BJ (cell line): ENCODE measurements around the gene FAAP24. TPM values are rescaled to one million over a fixed set of nuclear protein-coding genes. Genes with fewer than 3 reads are reported as not detected.

Experiments used
- CTCF ChIA-PET: fragments of 350-600 bp; formaldehyde crosslinking; extraction: SDS; loops from one replicate; lab custom pipeline; 2021; ENCODE audit warnings: antibody characterized with exemption, inconsistent platforms; lab: Yijun Ruan, JAX
- POLR2A ChIA-PET: fragments of 300-600 bp; sonication (Branson Sonifier 250); formaldehyde crosslinking; extraction: SDS; loops from one replicate; lab custom pipeline; 2021; ENCODE audit warnings: antibody characterized with exemption; lab: Charles Lee
- DNase-seq: peaks from one replicate; pipeline ENCODE4 v3.0.0-alpha.2; 2011; ENCODE audit warnings: low read depth
- H3K27me3 ChIP-seq: 2 replicates; pipeline ENCODE4 v1.6.0; 2011; ENCODE audit warnings: low read length; ENCODE audit not compliant: control insufficient read depth, insufficient read depth
- H3K36me3 ChIP-seq: 2 replicates; pipeline ENCODE4 v1.5.1; 2011; ENCODE audit warnings: low read length; ENCODE audit not compliant: control insufficient read depth, insufficient read depth
- H3K4me3 ChIP-seq: 2 replicates; pipeline ENCODE4 v1.5.1; 2011; ENCODE audit warnings: low read depth, mild to moderate bottlenecking, control low read depth, low read length
- polyA minus RNA-seq: library from RNA; depleted of rRNA, polyadenylated mRNA; stranded (reverse); fragments of >200 nt; gene quantifications from 2 replicates; pipeline ENCODE4 v1.2.3, GENCODE V29; 2011; rRNA and poly(A)+ RNA removed
- polyA plus RNA-seq: library from polyadenylated mRNA; depleted of rRNA; stranded (reverse); fragments of >200 nt; gene quantifications from 2 replicates; pipeline ENCODE4 v1.2.3, GENCODE V29; 2011; rRNA removed
- TF ChIP-seq, protein P1 (sequence below): IDR thresholded peaks from 2 replicates; pipeline ENCODE4 v1.5.1; 2011; ENCODE audit warnings: low read depth, mild to moderate bottlenecking, control low read depth, inconsistent platforms, low read length, moderate library complexity; ENCODE audit not compliant: insufficient read depth

The FAAP24 gene, protein sequence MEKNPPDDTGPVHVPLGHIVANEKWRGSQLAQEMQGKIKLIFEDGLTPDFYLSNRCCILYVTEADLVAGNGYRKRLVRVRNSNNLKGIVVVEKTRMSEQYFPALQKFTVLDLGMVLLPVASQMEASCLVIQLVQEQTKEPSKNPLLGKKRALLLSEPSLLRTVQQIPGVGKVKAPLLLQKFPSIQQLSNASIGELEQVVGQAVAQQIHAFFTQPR
- polyA plus RNA-seq (4.4 and 5.5 TPM in 2 replicates), polyA minus RNA-seq (2.1 and 3.6 TPM in 2 replicates)

- peaks cover 3% of the 10 kb centered on the region for H3K36me3 ChIP-seq
- TF ChIP-seq, protein P1, sequence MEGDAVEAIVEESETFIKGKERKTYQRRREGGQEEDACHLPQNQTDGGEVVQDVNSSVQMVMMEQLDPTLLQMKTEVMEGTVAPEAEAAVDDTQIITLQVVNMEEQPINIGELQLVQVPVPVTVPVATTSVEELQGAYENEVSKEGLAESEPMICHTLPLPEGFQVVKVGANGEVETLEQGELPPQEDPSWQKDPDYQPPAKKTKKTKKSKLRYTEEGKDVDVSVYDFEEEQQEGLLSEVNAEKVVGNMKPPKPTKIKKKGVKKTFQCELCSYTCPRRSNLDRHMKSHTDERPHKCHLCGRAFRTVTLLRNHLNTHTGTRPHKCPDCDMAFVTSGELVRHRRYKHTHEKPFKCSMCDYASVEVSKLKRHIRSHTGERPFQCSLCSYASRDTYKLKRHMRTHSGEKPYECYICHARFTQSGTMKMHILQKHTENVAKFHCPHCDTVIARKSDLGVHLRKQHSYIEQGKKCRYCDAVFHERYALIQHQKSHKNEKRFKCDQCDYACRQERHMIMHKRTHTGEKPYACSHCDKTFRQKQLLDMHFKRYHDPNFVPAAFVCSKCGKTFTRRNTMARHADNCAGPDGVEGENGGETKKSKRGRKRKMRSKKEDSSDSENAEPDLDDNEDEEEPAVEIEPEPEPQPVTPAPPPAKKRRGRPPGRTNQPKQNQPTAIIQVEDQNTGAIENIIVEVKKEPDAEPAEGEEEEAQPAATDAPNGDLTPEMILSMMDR: no peak
- DNase-seq: peak; percentile 95
- CTCF ChIA-PET: interaction anchor here (0.5 to 2.8 kb wide), 3 partner anchors 153 to 1756 kb away, joined by 4 to 8 read pairs (median 4); no protein-coding TSS in a partner anchor
- POLR2A ChIA-PET: no interaction called here
- H3K4me3 ChIP-seq: peak within 1 kb of the TSS; percentile 87
- no peaks in the 10 kb centered on the region for H3K27me3 ChIP-seq
These were observed at the start of gene FAAP24, which contains the start of gene CEP89 for GRCh38 chr19:32971715-32972540. Gene FAAP24, plus strand, starts transcription at chr19:32972242. Its CDS starts 955 bp downstream, at chr19:32973197. Gene CEP89, minus strand, starts transcription at chr19:32971958. Its CDS starts 84 bp downstream, at chr19:32971874.

- no peaks in the 10 kb centered on the region for H3K27me3 ChIP-seq
- ChIA-PET CTCF (interaction anchor here (0.8 to 0.9 kb wide), 2 partner anchors 17 to 22 kb away, joined by 3 read pairs; no protein-coding TSS in a partner anchor), POLR2A (no interaction called here)
These were observed 47.8 kb upstream of the FAAP24 start for GRCh38 chr19:32924200-32924599.

GRCh38 chr19:32928806-32929205, 43.2 kb upstream of the FAAP24 start:
- ChIA-PET POLR2A (no interaction called here), CTCF (no interaction called here)
- Histone ChIP-seq H3K27me3 (no peaks in the 10 kb centered on the region), H3K36me3 (peaks cover 14% of the 10 kb centered on the region), H3K4me3 (no peak overlapping the region)
- TF ChIP-seq, protein P1: no peak
- DNase-seq: no peak

More at GRCh38 chr19:32924200-32924599, 47.8 kb upstream of the FAAP24 start:
- H3K4me3 ChIP-seq: no peak overlapping the region
- no peak for DNase-seq
- TF ChIP-seq, protein P1: no peak
- peaks cover 22% of the 10 kb centered on the region for H3K36me3 ChIP-seq

- CTCF ChIA-PET: no interaction called here
- no peak for DNase-seq
- H3K4me3 ChIP-seq: no peak overlapping the region
- TF ChIP-seq, protein P1: no peak
- H3K36me3 ChIP-seq: peaks cover 10% of the 10 kb centered on the region
- POLR2A ChIA-PET: interaction anchor here (0.7 kb wide), 1 partner anchor 64 kb away, joined by 13 read pairs; no protein-coding TSS in a partner anchor
- no peaks in the 10 kb centered on the region for H3K27me3 ChIP-seq
These were observed 41.5 kb upstream of the FAAP24 start for GRCh38 chr19:32930567-32930966.

- ChIA-PET CTCF (interaction anchor here (1.2 kb wide), 1 partner anchor 15 kb away, joined by 3 read pairs; no protein-coding TSS in a partner anchor), POLR2A (no interaction called here)
- Histone ChIP-seq H3K36me3 (peaks cover 12% of the 10 kb centered on the region), H3K4me3 (no peak overlapping the region), H3K27me3 (no peaks in the 10 kb centered on the region)
- no peak for DNase-seq
- TF ChIP-seq, protein P1: no peak
These were observed 38.5 kb upstream of the FAAP24 start for GRCh38 chr19:32933571-32933970.
